Measurements from ENCODE around the gene RNF175.

RNF175 gene

DNA sequence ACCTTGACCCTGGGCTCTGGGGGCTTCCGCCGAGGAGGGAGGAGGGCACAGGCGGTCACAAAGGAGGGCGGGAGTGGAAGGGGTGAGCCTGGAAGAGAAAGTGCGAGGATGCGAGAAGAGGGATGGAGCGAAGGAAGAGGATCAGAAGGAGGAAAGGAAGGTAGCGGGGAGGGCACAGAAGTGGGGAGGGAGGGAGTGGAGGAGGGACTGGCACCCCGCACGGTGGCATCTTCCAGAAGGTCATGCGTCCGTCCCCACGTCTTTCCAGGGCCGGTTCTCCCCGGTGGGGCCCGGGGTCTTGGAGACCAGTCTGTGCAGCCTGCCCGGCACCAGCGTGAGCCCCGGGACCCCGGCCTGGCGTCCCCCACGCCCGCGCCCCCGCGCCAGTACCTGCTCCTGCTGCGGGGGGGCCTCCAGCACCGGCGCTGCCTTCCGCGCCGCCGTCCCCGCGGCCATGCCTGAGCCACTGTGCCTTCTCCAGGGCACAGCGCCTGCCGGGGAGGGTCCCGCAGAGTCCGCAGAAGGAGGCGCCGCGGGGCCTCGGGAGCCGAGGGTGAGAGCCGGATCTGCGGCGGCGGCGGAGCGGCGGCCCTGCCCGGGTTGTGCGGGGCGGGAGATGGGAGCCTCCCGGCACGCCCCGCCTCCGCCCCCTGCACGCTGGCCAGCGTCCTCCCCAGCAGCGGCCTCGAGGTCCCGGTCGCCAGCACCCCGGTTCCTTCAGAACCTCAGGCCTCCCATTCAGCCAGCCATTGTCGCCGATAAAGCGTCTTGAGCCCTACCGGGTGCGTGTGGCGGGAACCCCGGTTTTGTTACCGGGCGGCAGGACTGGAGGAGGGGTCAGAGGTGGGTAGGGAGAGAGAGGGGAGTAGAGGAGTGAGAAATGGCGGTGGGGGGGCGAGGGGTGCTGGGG is at the start of gene RNF175:
Gene RNF175, minus strand, starts transcription at position 618 of the 910 bp plus-strand sequence. Its CDS starts 162 bp downstream, at position 456.
- DNase-seq (ENCODE audit: low read depth) = no peak
- peak within 1 kb of the TSS; percentile 55 for H3K4me3 ChIP-seq (ENCODE audit: low read length)
- TF ChIP-seq, protein P1, sequence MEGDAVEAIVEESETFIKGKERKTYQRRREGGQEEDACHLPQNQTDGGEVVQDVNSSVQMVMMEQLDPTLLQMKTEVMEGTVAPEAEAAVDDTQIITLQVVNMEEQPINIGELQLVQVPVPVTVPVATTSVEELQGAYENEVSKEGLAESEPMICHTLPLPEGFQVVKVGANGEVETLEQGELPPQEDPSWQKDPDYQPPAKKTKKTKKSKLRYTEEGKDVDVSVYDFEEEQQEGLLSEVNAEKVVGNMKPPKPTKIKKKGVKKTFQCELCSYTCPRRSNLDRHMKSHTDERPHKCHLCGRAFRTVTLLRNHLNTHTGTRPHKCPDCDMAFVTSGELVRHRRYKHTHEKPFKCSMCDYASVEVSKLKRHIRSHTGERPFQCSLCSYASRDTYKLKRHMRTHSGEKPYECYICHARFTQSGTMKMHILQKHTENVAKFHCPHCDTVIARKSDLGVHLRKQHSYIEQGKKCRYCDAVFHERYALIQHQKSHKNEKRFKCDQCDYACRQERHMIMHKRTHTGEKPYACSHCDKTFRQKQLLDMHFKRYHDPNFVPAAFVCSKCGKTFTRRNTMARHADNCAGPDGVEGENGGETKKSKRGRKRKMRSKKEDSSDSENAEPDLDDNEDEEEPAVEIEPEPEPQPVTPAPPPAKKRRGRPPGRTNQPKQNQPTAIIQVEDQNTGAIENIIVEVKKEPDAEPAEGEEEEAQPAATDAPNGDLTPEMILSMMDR (conservative IDR thresholded peaks at IDR 0.05; ENCODE audit: low read depth, low read length) = no peak

- no peak overlapping the region for H3K4me3 ChIP-seq (ENCODE audit: low read length)
- no peak for DNase-seq (ENCODE audit: low read depth)
- TF ChIP-seq, protein P1 (conservative IDR thresholded peaks at IDR 0.05; ENCODE audit: low read depth, low read length) = no peak
Measured at GRCh38 chr4:153809307-153809706, 49.5 kb upstream of the RNF175 start.

GRCh38 chr4:153808175-153808574 is 48.4 kb upstream of the RNF175 start:
- TF ChIP-seq, protein P1 (conservative IDR thresholded peaks at IDR 0.05; ENCODE audit: low read depth, low read length) = no peak
- H3K4me3 ChIP-seq (ENCODE audit: low read length) = no peak overlapping the region
- DNase-seq (ENCODE audit: low read depth) = no peak

DNA sequence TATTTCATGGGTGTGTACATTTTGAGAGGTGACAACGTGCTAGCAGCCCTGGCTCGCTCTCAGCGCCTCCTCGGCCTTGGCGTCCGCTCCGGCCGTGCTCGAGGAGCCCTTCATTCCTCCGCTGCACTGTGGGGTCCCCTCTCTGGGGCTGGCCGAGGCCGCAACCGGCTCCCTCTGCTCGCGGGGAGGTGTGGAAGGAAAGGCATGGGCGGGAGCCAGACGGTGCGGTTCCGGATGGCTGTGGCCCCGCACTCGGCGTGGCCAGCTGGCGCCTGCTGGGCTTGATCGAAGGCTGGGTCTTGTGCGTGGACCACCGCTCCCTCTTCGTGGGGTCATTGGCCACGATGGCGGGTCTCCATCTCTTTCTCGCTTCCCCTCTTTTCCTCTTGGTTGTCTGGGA is 46.2 kb upstream of the RNF175 start:
- TF ChIP-seq, protein P1 (conservative IDR thresholded peaks at IDR 0.05; ENCODE audit: low read depth, low read length) = no peak
- no peak for DNase-seq (ENCODE audit: low read depth)
- H3K4me3 ChIP-seq (ENCODE audit: low read length) = no peak overlapping the region

DNA sequence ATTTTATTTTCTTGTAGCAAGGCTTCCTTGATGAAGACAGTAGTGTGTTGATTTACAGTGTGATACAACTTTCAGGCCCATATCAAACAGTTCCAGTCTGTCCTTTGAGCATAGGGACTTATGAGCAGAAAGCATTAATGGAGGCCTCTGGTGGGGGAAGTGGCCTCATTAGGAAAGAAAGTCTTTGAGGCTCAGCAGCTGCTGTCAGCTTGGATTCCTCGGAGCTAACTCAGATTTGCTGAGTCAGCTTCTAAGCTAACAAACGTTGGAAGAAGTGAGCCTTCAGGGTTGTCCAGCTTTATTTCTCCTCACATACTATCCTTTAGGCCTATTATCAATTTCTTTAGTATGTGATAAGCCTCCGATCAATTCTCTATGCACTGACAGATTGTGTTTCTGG is 44.9 kb upstream of the RNF175 start:
- no peak overlapping the region for H3K4me3 ChIP-seq (ENCODE audit: low read length)
- TF ChIP-seq, protein P1 (conservative IDR thresholded peaks at IDR 0.05; ENCODE audit: low read depth, low read length) = no peak
- no peak for DNase-seq (ENCODE audit: low read depth)

- H3K4me3 ChIP-seq (ENCODE audit: low read length) = no peak overlapping the region
- TF ChIP-seq, protein P1 (conservative IDR thresholded peaks at IDR 0.05; ENCODE audit: low read depth, low read length) = no peak
- no peak for DNase-seq (ENCODE audit: low read depth)
Measured at GRCh38 chr4:153799694-153800074, 39.9 kb upstream of the RNF175 start.

Data from retinal pigment epithelial cell (primary cell).